NCI-H187 (cell line): ENCODE results near the gene FAM3C.

Experiments used
- DNase-seq, 2 experiments: peaks; one replicate each; lab custom pipeline; 2025; lab: John Stamatoyannopoulos, UW

The FAM3C gene

GRCh38 chr7:121379930-121380329, 16.2 kb downstream of the FAM3C start:
- no peak for DNase-seq

- DNase-seq, result no peak
Observed at GRCh38 chr7:121376979-121377378, 19.1 kb downstream of the FAM3C start.

GRCh38 chr7:121373177-121373576, 22.9 kb downstream of the FAM3C start:
- DNase-seq, result no peak

GRCh38 chr7:121372376-121373010, 23.6 kb downstream of the FAM3C start:
- DNase-seq, result no peak

- no peak for DNase-seq
Observed at GRCh38 chr7:121371883-121372282, 24.2 kb downstream of the FAM3C start.

GRCh38 chr7:121371367-121371766, 24.7 kb downstream of the FAM3C start:
- DNase-seq, result no peak

- no peak for DNase-seq
Observed at GRCh38 chr7:121369462-121369861, 26.6 kb downstream of the FAM3C start.

- no peak for DNase-seq
Observed at GRCh38 chr7:121366852-121367431, 29.2 kb downstream of the FAM3C start.

- DNase-seq, result no peak
Observed at GRCh38 chr7:121360564-121360963, 35.5 kb downstream of the FAM3C start.

GRCh38 chr7:121355574-121355973, 40.5 kb downstream of the FAM3C start:
- no peak for DNase-seq

- no peak for DNase-seq
Observed at GRCh38 chr7:121352323-121352722, 43.8 kb downstream of the FAM3C start.

GRCh38 chr7:121351682-121352081, 44.4 kb downstream of the FAM3C start:
- no peak for DNase-seq

- DNase-seq, result no peak
Observed at GRCh38 chr7:121344497-121344896, 51.6 kb downstream of the FAM3C start.

GRCh38 chr7:121344093-121344492, 52.0 kb downstream of the FAM3C start:
- DNase-seq, result no peak

- no peak for DNase-seq
Observed at GRCh38 chr7:121343302-121343701, 52.8 kb downstream of the FAM3C start.

GRCh38 chr7:121342631-121343030, 53.5 kb downstream of the FAM3C start:
- DNase-seq, result no peak

GRCh38 chr7:121341933-121342332, 54.2 kb downstream of the FAM3C start:
- no peak for DNase-seq

- DNase-seq, result no peak
Observed at GRCh38 chr7:121339082-121339481, 57.0 kb downstream of the FAM3C start.

- no peak for DNase-seq
Observed at GRCh38 chr7:121337398-121337797, 58.7 kb downstream of the FAM3C start.

- no peak for DNase-seq
Observed at GRCh38 chr7:121336579-121336978, 59.5 kb downstream of the FAM3C start.

GRCh38 chr7:121334875-121335648, 61.0 kb downstream of the FAM3C start:
- no peak for DNase-seq

GRCh38 chr7:121334376-121334775, 61.7 kb downstream of the FAM3C start:
- no peak for DNase-seq

GRCh38 chr7:121331574-121331973, 64.5 kb downstream of the FAM3C start:
- DNase-seq, result no peak
